Measurements from ENCODE around the gene IGDCC3.

Gene IGDCC3

GRCh38 chr15:65423150-65423975, 45.6 kb upstream of the IGDCC3 start:
- Histone ChIP-seq H3K9ac (no peak overlapping the region), H3K27me3 (ENCODE audit: insufficient read depth, low read depth) (peaks cover 9% of the 10 kb centered on the region), H3K4me3 (IDR thresholded peaks at IDR 0.05; ENCODE audit: insufficient read depth, low read depth, low read length) (no peak overlapping the region), H2AFZ (ENCODE audit: low read depth) (no peak overlapping the region), H3K36me3 (ENCODE audit: insufficient read depth) (no peaks in the 10 kb centered on the region), H3K4me2 (no peak overlapping the region), H3K27ac (no peak overlapping the region), H3K4me1 (ENCODE audit: low read depth, poor library complexity, severe bottlenecking) (no peaks in the 10 kb centered on the region), H4K20me1 (ENCODE audit: insufficient read depth) (no peaks in the 10 kb centered on the region), H3K79me2 (ENCODE audit: insufficient read depth, low read depth) (no peaks in the 10 kb centered on the region)
- TF ChIP-seq, protein P1, sequence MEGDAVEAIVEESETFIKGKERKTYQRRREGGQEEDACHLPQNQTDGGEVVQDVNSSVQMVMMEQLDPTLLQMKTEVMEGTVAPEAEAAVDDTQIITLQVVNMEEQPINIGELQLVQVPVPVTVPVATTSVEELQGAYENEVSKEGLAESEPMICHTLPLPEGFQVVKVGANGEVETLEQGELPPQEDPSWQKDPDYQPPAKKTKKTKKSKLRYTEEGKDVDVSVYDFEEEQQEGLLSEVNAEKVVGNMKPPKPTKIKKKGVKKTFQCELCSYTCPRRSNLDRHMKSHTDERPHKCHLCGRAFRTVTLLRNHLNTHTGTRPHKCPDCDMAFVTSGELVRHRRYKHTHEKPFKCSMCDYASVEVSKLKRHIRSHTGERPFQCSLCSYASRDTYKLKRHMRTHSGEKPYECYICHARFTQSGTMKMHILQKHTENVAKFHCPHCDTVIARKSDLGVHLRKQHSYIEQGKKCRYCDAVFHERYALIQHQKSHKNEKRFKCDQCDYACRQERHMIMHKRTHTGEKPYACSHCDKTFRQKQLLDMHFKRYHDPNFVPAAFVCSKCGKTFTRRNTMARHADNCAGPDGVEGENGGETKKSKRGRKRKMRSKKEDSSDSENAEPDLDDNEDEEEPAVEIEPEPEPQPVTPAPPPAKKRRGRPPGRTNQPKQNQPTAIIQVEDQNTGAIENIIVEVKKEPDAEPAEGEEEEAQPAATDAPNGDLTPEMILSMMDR (conservative IDR thresholded peaks at IDR 0.05; ENCODE audit: low read depth, low read length), result no peak

DNA sequence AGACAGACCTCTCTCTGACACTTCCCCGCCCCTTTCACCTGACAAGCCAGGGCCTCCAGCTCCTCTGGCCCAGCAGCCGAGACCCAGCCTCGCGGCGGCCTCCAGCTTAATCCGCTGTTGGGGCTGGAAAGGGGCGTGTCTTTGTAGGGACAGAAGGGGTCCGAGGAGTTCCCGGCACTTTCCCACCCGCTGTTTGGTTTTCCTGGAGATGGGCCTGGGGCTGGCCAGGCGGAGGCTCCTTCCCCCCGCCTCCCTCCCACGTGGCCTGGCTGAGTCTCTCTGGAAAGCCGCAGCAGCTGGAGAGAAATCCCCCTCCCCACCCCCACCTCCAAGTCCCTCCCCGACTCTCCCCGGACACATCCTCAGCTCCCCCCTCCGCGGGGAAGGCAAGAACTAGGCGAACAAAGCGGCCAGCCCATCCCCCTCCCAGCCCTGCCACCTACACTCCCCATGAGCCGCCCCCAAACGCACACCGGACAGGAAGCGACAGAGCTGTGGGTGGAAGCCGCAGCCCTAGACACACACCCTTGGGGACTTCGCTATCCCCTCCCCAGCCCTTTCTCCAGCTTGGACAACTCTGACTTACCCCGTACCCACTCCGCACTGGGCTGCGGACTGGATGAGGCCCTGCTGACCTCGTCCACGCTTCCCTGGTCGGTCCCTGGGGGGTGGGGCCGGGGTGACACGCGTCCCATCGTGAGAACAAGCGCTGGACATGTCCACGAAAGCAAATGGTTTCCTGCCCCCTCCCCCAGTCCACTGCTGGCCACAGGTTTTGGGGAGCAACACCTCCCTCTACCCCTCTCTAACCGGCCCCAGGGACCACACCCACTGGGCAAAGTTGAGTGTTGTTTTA, 43.8 kb upstream of the IGDCC3 start:
- Histone ChIP-seq H2AFZ (ENCODE audit: low read depth) (no peak overlapping the region), H3K4me3 (IDR thresholded peaks at IDR 0.05; ENCODE audit: insufficient read depth, low read depth, low read length) (no peak overlapping the region), H3K36me3 (ENCODE audit: insufficient read depth) (no peaks in the 10 kb centered on the region), H4K20me1 (ENCODE audit: insufficient read depth) (no peaks in the 10 kb centered on the region), H3K27me3 (ENCODE audit: insufficient read depth, low read depth) (peaks cover 9% of the 10 kb centered on the region), H3K4me1 (ENCODE audit: low read depth, poor library complexity, severe bottlenecking) (no peaks in the 10 kb centered on the region), H3K79me2 (ENCODE audit: insufficient read depth, low read depth) (no peaks in the 10 kb centered on the region), H3K9ac (no peak overlapping the region), H3K27ac (no peak overlapping the region), H3K4me2 (peak overlapping the region; percentile 48; the same call in 1 of the 2 replicates)
- TF ChIP-seq, protein P1 (conservative IDR thresholded peaks at IDR 0.05; ENCODE audit: low read depth, low read length), result no peak

DNA sequence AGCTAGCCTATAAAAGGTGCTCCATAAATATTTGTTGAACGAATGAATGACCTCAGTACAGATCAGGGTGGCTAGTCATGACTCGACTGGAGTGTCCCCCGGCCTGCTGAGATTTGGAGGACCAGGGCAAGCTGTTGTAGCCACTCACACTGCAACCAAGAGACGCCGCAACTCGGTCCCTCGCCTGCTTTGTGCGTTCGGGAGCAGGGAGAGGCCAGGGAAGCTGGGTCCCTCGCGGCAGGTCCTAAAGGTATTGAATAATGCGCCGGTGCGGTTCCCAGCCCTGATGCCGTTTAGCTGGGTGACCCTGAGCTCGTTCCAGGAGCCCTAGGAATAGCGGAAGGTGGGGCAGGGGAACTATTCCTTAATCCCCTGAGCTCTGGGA, 43.2 kb upstream of the IGDCC3 start:
- H3K4me3 ChIP-seq (IDR thresholded peaks at IDR 0.05; ENCODE audit: insufficient read depth, low read depth, low read length), result no peak overlapping the region
- TF ChIP-seq, protein P1 (conservative IDR thresholded peaks at IDR 0.05; ENCODE audit: low read depth, low read length), result no peak
- peaks cover 9% of the 10 kb centered on the region for H3K27me3 ChIP-seq (ENCODE audit: insufficient read depth, low read depth)
- H3K27ac ChIP-seq, result no peak overlapping the region
- H4K20me1 ChIP-seq (ENCODE audit: insufficient read depth), result no peaks in the 10 kb centered on the region
- no peak overlapping the region for H3K9ac ChIP-seq
- no peaks in the 10 kb centered on the region for H3K4me1 ChIP-seq (ENCODE audit: low read depth, poor library complexity, severe bottlenecking)
- H3K79me2 ChIP-seq (ENCODE audit: insufficient read depth, low read depth), result no peaks in the 10 kb centered on the region
- no peak overlapping the region for H3K4me2 ChIP-seq
- no peaks in the 10 kb centered on the region for H3K36me3 ChIP-seq (ENCODE audit: insufficient read depth)
- no peak overlapping the region for H2AFZ ChIP-seq (ENCODE audit: low read depth)

DNA sequence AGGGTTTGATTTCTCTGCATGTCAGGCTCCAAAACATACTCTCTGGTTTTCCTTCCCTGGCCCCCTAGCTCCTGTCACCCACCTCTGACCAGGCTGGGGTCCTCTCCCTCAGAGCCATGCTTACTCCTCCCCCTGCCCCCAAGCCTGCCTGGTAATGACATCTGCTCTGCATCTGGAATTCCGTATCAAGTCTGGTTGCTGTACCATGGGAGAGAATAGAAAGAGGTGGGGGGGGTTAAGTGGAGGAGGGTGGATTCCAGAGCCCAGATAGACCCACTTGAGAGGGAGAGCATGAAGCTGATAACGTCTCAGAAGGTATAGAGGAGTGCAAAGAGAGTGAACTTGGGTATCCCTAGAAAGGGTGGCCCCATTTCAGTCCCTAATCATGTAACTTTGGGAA, 40.8 kb upstream of the IGDCC3 start:
- Histone ChIP-seq H3K4me3 (IDR thresholded peaks at IDR 0.05; ENCODE audit: insufficient read depth, low read depth, low read length) (no peak overlapping the region), H2AFZ (ENCODE audit: low read depth) (no peak overlapping the region), H3K27me3 (ENCODE audit: insufficient read depth, low read depth) (peaks cover 9% of the 10 kb centered on the region), H3K9ac (no peak overlapping the region), H3K36me3 (ENCODE audit: insufficient read depth) (no peaks in the 10 kb centered on the region), H4K20me1 (ENCODE audit: insufficient read depth) (no peaks in the 10 kb centered on the region), H3K27ac (no peak overlapping the region), H3K4me1 (ENCODE audit: low read depth, poor library complexity, severe bottlenecking) (no peaks in the 10 kb centered on the region), H3K79me2 (ENCODE audit: insufficient read depth, low read depth) (no peaks in the 10 kb centered on the region), H3K4me2 (no peak overlapping the region)
- TF ChIP-seq, protein P1 (conservative IDR thresholded peaks at IDR 0.05; ENCODE audit: low read depth, low read length), result no peak
